ENCODE data around the gene ETV6.

DNA sequence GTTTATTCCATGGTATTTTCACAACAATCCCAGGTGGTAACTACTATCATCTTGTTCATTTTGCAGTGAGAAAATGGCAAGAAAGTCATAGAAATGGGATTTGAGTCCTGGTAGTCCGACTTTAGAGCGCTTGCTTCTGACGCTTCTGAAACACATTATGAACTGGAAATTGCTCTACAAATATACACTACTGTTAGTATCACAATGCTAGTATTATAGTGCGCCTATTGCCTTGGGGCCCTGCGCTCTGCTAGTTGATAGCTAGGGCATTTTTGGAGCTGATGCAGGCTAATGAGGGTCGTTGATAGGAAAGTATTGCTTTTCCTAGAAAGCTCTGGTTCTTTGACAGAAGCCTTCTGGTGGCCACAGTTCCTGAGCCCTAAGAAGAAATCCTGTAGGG lies 61.0 kb downstream of the ETV6 start:
- TF ChIP-seq, protein P1, sequence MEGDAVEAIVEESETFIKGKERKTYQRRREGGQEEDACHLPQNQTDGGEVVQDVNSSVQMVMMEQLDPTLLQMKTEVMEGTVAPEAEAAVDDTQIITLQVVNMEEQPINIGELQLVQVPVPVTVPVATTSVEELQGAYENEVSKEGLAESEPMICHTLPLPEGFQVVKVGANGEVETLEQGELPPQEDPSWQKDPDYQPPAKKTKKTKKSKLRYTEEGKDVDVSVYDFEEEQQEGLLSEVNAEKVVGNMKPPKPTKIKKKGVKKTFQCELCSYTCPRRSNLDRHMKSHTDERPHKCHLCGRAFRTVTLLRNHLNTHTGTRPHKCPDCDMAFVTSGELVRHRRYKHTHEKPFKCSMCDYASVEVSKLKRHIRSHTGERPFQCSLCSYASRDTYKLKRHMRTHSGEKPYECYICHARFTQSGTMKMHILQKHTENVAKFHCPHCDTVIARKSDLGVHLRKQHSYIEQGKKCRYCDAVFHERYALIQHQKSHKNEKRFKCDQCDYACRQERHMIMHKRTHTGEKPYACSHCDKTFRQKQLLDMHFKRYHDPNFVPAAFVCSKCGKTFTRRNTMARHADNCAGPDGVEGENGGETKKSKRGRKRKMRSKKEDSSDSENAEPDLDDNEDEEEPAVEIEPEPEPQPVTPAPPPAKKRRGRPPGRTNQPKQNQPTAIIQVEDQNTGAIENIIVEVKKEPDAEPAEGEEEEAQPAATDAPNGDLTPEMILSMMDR (IDR thresholded peaks at IDR 0.05): no peak
- TF ChIP-seq POLR2A (IDR thresholded peaks at IDR 0.05): no peak

Data from right lobe of liver (tissue), 4 donors.